ENCODE data around the gene CNTROB. TPM values are rescaled to one million over a fixed set of nuclear protein-coding genes. Genes with fewer than 3 reads are reported as not detected.

The CNTROB gene
- total RNA-seq, 1 donor from 2014 or later, result 25.4 TPM

DNA sequence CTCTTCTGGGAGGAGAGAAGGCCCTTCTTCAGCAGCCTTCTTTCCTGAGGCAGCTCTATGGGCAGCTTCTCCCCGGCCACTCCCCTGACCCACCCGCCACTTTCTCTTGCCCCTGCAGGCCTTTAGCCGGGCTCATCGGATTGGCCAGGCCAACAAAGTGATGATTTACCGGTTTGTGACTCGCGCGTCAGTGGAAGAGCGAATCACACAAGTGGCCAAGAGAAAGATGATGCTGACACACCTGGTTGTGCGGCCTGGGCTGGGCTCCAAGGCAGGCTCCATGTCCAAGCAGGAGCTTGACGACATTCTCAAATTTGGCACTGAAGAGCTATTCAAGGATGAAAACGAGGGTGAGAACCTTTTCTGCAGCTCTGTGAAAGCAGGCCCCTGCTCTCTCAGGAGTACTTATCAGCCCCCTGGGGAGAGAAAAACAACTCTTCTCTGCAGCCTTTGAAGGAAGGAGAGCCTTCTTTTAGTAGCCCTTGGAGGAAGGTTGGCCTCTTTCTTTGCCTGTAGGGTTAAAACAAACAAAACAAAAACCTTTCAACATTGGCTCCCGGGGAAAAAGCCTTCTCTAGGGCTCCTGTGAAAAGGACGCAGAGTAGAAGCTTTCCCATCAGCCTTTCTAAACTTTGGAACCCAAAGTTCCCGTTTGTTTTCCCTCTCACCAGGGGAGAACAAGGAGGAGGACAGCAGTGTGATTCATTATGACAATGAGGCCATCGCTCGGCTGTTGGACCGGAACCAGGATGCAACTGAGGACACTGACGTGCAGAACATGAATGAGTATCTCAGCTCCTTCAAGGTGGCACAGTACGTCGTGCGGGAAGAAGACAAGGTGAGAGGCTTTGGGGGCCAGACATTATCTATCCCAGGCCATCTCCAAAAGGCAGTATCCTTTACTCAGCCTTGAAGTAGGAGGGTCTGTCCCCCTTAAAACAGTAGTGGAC lies 28.6 kb upstream of the CNTROB start:
- DNase-seq, result no peak

GRCh38 chr17:7909089-7909488 lies 22.9 kb upstream of the CNTROB start:
- no peak for DNase-seq

- DNase-seq, result no peak
These were observed 21.7 kb upstream of the CNTROB start for GRCh38 chr17:7910281-7910680.

- DNase-seq, result no peak
These were observed 21.3 kb upstream of the CNTROB start for GRCh38 chr17:7910711-7911110.

DNA sequence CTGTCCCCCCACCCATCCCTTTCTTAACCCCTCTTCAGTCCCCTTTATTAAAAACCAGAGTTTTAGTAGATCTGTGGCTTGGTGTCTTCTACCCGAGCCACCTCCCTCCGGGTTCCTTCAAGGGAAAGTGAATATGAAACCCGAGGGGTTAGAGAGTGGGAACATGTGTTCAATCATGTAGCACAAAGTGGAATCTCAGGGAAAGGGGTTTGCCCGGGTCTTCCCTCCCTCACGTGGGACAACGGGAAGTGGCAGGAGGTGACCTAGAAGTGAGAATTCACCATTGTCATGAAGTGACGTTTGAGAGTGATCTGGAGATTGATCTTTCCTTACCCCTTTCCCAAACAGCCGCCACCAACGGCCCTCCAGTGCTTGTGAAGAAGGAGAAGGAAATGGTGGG lies 20.9 kb upstream of the CNTROB start:
- no peak for DNase-seq

DNA sequence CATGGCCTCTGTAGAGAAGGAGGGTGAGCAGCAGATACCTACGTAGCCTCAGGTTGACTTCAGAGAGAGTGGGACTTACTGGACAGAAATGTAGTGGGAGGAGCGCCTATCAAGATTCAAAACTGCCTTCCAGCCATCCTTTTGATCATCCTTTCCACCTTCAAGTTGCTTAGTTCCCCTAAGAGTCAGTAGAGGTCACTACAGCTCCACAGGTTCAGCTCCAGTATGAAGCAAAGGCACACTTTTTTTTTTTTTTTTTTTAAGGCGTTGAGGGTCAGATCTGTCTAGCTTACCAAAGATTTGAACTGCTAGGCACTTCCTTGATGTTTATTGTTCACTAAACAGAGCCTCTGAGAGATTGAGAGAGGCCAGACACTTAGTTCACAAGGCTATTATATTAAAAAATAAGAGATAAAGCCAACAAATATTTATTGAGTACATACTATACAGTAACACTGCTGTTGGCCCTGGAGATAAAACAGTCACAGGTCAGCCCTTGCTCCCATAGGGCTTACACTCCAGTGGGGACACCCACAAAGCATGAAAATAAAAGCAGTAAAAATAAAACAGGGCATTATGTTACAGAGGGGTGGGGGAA lies 19.0 kb upstream of the CNTROB start:
- no peak for DNase-seq

DNA sequence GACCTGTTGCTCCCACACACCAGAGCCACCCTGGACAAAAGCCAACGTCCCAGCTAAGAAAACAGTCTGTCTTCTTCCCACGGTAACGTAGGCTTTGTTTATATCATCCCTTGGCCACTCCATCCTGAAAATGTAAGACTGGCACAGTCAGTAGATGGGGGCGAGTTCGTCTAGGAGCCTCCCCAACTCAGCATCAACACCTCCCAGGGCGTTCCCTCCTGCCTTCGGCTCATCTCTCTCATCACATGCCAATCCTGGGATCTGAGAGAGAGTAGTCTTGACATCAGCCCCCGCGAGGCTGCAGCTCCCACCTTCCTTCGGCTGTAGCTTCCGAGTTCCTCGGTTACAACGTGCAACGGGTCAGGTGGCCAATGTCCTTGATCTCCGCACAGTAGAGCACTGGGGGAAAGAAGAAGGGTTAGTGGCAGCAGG lies 16.8 kb upstream of the CNTROB start:
- peak; percentile 52 for DNase-seq

DNA sequence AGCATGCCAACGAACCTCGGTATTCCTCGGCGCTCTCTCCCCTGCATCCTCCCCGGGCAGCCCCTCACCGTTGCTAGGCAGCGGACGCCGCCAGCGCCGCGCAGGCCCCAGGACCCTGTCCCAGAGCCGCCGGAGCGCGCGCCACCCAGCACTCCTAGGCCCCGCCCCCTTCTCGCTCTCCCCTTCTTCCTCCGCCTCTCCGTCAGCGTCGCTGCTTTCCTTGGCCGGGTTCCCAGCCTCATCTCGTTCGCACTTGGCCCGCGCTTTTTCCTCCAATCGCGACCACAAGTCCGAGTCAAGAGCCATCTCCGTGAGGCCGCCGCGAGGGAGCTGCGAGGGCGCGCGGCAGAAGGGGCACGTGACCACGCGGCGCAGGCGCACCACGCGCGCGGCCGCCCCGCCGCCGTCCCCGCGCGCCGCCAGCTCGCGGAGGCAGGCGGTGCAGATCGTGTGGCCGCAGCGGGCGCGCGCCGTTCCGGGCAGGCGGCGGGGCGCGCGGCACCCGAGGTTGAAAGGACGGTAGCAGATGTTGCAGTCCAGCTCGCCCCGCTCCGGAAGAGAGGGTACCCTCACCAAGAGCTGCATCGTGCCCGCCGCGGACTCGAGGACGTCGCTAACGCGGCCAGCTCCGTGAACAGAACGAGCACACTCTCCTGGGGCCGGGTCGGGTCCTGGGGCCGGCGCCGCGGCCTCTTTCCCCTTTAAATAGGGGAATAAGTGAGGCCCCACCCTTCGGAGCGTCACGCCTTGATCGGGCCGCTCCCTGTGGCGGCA lies 16.2 kb upstream of the CNTROB start, which contains the start of gene RNF227:
RNF227 (minus strand) TSS at position 679 of the 774 bp plus-strand sequence; CDS start at position 585, 94 bp downstream.
- DNase-seq, result peak; percentile 95

DNA sequence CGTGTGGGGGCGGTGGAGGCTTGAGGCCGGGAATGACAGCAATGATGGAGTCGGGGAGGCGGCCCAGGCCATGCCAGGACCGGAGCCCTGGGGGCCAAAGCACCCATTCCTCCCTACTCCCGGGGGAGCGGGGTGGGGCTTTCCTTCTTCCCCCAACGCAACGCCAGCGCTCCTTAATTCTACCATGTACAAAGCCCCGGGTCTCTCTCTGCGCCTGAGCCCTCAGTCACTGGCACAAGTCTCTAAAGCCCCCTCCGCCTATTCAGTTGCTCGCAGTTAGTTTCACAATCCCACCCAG lies 15.7 kb upstream of the CNTROB start:
- DNase-seq, result no peak

DNA sequence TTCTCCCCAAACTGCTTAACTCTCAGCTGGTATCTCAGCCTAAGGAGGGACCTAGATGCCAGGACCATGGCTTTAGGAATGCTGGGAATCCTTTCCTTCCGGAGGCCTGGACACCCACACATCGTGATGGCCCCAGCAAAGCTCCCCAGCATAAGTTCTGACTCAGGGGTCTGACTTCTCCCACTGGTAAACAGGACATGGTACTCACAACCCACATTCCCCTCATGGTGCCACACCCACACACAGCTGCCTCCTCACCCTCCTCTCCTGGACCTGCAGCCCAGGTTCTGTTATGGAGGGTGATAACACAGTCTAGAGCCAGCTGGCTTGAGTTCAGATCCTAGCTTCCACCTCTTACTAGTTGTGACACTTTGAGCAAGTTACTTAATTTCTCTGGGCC lies 15.2 kb upstream of the CNTROB start:
- DNase-seq, result no peak

DNA sequence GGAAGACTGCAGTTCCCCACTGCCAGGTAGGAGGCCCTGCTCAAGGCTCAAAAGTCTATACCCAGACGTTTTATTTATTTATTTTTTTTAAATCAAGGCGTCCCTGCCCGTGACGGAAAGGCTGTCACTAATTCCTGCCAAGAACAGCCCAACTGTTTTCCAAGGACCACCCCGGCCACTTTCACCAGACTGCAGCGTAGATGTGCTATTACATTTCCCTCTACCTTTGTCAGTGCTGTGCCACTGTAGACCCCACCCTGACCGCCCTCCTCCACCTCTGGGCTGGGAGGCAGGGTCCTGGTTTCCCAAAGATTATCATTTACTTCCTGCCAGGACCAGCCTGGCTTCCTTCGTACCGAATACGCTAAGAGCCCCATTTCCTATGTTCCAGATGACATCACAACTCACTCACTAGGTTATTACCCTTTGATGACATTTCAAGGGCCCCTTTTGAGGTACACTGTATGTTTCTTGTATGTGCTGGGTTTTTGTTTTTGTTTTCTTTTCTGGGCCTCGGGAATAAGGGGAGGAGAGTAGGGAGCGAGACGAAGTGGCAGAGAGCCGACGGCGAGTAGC lies 9.6 kb upstream of the CNTROB start:
- no peak for DNase-seq

GRCh38 chr17:7922845-7923628 lies 9.0 kb upstream of the CNTROB start:
- peak; percentile 76 for DNase-seq

GRCh38 chr17:7927596-7927995 lies 4.4 kb upstream of the CNTROB start:
- no peak for DNase-seq

GRCh38 chr17:7929158-7930023 lies 2.6 kb upstream of the CNTROB start, which contains the start of gene KCNAB3:
TSS of gene KCNAB3 (minus strand) at chr17:7929856. CDS start at chr17:7929435, 421 bp downstream.
- peak; percentile 73 for DNase-seq

DNA sequence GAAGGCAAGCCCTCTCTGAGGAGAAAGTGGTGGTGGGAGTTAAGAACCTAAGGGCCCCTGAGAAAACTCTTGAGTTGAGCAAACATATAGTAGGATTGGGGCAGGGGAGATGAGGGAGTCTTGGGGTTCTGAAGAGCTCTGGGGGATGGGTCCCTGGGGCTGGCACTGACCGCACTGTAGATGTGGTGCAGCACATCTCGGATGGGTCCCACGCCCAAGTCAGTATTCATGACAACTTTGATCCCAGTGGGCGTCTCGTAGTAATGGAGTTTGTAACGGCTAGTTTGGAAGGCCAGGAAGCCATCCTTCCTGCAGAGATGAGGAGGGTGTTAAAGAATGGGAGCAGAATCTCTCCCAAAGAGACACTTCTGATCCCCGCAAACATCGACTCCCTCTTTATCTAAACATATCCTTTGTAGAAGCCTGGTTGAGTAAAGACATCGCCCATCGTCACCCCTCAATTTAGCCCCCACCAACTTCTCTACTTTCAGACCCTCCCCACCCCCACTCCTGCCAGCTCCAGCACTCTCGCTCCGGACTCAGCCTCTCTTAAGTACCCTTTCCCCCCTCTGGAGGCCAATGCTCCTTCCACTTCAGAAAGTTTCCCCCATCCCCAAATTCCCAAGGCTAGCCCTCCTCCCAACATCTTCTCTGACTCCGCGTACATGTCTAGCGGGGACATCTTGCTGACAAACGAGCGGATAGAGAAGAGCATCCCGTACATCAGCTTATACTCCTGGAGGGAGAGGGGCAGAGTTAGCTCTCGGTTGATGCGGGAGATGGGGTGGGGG lies 970 bp upstream of the CNTROB start:
- no peak for DNase-seq

DNA sequence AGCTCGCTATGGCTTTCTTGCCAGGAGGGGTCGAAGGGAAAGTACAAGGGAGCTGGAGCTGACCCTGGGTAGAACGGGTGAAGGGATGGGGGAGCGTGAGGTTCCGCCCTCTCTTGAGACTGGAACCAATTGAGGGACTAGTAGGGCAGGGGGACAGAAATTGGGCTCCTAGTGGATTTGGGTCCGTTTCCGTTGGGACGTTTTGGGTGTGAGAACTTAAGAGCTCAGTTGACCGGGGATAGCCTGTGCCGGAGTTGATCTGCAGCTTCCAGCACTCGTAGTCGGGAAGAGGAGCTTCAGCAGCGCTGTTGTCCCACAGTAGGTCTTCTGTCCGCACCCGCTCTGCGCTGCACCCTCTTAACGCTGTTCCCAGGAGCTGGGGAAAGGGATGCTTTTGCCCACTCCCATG lies 481 bp downstream of the CNTROB start:
- DNase-seq, result peak; percentile 63

- DNase-seq, result no peak
These were observed 943 bp downstream of the CNTROB start for GRCh38 chr17:7932949-7933348.

DNA sequence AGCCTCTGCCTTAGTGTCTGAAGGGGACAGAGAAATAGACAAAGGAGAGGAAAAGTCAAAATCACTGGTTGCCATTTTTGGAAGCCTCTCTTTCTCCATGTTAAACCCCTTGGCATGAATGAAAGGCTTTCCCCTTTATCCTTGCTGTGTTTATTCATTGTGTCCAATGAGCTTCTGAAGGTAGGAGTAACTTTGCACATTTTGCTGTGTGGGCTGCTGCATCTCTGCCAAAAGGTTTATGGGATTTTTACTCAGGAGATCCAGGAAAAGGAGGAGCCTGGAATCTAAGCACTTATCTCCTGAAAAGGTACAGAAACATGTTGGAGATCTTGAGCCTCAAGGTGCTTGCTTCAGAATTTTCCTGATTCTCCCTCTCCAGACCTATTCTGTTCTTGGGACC lies 3.9 kb downstream of the CNTROB start:
- no peak for DNase-seq

GRCh38 chr17:7940034-7940433 lies 8.0 kb downstream of the CNTROB start:
- DNase-seq, result no peak

DNA sequence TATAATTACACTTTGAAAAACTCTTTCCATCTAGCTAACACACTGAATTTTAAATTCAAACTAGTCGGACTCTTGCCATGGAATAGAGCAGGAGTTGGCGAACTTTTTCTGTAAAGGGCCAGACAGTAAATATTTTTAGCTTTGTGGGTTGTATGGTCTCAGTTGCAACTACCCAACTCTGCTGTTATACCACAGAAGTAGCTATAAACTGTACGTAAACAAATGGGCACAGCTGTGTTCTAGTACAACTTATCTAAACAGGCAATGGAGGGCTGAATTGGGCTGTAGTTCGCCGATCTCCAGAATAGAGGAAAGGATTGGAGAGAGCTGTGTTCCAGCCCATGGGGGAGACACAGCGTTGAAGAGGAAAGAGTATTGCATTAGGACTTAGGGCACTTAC lies 8.7 kb downstream of the CNTROB start:
- no peak for DNase-seq
